DMS 273 (cell line): ENCODE data around the gene DLEC1.
"Not testable (repeated sequence)": the region's sequence is repeated elsewhere in the genome, so short reads cannot be mapped to it uniquely, and the experiment has no call there.

Source experiments
- DNase-seq: peaks from one replicate; lab custom pipeline; 2025; ENCODE audit not compliant: unreplicated experiment; lab: John Stamatoyannopoulos, UW

DLEC1 gene

DNA sequence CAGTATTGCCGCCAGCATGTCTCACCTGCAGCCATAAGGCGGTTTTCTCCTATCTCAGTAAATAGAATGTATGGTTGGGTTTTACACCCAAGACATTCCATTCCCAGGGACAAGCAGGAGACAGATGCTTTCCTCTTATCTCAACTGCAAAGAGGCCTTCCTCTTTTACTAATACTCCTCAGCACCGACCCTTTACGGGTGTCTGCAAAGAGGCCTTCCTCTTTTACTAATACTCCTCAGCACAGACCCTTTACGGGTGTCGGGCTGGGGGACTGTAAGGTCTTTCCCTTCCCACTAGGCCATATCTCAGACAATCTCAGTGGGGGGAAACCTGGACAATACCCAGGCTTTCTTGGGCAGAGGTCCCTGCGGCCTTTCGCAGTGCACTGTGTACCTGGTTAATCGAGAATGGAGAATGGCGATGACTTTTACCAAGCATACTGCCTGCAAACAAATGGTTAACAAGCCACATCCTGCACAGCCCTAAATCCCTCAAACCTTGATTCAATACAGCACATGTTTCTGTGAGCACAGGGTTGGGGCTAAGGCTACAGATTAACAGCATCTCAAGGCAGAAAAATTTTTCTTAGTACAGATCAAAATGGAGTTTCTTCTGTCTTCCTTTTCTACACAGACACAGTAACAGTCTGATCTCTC lies 96.7 kb downstream of the DLEC1 start:
- DNase-seq: not testable (repeated sequence)

- DNase-seq: peak; percentile 56
These were observed 97.4 kb downstream of the DLEC1 start for GRCh38 chr3:38136393-38136776.

DNA sequence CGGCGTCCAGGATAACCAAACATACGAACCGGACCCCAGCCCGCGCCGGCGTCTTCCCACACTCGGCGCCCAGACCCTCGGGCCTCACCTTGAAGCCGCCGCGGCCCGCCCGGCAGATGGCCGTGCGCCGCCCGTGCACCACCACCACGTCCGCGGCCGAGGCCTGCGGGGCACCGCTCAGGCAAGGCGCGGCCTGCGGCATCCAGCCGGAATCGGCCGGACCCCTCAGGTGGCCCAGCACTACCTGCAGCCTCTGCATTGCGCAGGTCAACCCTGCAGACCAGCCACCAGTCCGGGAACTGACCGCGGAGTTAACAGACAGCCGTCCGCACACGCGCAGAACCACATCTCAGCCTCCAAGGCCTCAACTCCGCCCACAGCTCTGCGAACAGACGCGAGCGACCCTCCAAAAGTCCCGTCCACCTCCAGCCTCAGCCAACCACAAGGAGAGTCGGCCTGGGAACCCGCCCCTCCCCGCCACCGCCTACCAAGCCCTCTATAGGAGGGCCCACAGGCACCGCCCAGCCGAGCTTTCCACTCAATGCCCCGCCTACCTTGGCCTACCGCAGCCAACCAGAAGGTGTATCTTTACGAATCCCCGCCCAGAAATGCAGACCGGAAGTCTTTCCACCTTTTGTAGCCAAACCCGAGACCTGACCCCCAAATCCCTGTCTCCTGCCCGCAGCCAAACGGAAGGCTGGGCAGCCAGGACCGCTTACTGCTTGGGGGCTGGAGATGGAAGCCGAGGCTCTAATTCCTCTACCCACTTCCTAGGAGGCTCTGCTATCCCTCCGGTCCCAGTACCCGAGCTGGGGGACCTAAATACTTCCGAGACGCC lies 98.0 kb downstream of the DLEC1 start, which contains the start of gene ACAA1:
Gene ACAA1, minus strand, starts transcription at position 351 of the 838 bp plus-strand sequence. Its CDS starts 92 bp downstream, at position 259.
- DNase-seq: peak; percentile 98

DNA sequence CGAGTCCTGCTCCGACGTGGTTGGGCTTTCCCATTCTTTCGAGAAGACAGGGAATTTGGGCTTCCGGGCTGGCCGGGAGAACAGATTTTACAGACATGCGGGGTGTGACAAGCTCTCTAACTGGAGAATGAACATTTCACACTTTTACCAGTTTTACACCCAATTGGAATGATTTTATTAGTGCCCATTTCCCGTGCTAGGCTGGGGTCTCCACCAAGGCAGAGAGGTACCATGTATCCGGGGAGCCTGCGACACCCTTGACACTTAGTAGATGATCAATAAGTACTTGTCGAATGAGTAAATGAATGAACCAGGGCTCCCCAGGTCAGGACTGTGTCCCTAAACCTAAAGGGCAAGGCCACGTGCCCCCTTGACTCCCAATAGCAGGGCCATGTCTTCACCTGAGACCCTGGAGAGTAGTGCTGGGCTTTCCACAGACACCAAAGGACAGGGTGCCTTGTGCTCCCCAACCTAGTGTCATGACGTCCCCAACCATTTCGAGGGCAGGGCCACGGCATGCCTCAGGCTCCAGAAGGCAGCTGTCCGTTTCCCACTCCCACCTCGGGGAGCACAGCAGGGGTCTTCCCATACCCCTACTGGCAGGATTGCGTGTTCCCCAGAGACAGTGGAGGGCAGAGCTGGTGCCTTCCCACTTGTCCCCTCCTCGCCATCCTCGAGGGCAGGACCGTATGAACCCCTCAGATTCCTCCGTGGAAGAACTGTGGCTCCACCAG lies 98.8 kb downstream of the DLEC1 start:
- DNase-seq: no peak

DNA sequence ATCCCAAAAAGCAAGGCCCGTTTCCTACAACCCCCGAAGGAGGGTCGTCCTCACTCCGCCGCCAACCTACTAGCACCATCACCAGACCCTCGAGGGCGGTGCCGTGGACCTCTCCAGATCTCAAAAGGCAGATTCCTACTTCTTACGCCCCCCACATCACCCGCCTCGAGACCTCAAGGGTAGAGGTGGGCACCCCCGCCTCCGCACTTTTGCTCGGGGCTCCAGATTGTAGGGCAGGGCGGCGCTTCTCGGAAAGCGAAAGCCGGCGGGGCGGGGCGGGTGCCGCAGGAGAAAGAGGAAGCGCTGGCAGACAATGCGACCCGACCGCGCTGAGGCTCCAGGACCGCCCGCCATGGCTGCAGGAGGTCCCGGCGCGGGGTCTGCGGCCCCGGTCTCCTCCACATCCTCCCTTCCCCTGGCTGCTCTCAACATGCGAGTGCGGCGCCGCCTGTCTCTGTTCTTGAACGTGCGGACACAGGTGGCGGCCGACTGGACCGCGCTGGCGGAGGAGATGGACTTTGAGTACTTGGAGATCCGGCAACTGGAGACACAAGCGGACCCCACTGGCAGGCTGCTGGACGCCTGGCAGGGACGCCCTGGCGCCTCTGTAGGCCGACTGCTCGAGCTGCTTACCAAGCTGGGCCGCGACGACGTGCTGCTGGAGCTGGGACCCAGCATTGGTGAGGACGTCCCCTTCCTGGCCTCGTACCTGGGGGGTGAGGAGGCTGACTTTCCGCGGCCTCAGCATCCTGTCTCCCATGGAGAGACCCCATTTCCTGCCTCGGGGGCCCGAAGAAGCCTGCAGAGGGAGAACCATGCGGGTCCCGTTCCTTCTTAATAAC lies 99.6 kb downstream of the DLEC1 start, which contains the start of gene MYD88:
Gene MYD88, plus strand, starts transcription at position 313 of the 842 bp plus-strand sequence. Its CDS starts 40 bp downstream, at position 353.
- DNase-seq: peak; percentile 78

- no peak for DNase-seq
These were observed 100.2 kb downstream of the DLEC1 start for GRCh38 chr3:38139191-38139590.

GRCh38 chr3:38139652-38140051 lies 100.6 kb downstream of the DLEC1 start:
- DNase-seq: no peak

DNA sequence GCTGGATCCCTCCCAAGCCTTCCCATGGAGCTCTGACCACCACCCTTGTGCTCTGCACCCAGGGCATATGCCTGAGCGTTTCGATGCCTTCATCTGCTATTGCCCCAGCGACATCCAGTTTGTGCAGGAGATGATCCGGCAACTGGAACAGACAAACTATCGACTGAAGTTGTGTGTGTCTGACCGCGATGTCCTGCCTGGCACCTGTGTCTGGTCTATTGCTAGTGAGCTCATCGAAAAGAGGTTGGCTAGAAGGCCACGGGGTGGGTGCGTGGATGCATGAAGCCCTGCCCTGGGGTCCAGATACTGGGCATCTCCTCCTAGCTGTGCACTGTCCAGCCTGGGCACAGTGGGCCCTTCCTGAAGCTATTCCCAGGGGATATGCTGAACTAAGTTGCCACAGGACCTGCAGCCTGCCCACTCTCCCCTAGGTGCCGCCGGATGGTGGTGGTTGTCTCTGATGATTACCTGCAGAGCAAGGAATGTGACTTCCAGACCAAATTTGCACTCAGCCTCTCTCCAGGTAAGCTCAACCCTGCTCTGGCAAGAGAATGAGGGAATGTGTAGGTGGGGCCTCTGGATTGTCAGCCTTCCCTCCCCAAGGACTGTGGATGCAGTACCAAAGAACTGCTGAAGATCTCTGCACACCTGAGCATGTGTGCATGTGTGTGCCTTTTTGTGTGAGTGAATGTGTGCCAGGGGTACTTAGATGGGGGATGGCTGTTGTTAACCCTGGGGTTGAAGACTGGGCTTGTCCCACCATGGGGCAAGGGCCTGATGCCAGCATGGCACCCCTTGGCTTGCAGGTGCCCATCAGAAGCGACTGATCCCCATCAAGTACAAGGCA lies 101.5 kb downstream of the DLEC1 start:
- DNase-seq: no peak

DNA sequence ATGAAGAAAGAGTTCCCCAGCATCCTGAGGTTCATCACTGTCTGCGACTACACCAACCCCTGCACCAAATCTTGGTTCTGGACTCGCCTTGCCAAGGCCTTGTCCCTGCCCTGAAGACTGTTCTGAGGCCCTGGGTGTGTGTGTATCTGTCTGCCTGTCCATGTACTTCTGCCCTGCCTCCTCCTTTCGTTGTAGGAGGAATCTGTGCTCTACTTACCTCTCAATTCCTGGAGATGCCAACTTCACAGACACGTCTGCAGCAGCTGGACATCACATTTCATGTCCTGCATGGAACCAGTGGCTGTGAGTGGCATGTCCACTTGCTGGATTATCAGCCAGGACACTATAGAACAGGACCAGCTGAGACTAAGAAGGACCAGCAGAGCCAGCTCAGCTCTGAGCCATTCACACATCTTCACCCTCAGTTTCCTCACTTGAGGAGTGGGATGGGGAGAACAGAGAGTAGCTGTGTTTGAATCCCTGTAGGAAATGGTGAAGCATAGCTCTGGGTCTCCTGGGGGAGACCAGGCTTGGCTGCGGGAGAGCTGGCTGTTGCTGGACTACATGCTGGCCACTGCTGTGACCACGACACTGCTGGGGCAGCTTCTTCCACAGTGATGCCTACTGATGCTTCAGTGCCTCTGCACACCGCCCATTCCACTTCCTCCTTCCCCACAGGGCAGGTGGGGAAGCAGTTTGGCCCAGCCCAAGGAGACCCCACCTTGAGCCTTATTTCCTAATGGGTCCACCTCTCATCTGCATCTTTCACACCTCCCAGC lies 102.4 kb downstream of the DLEC1 start:
- DNase-seq: no peak

DNA sequence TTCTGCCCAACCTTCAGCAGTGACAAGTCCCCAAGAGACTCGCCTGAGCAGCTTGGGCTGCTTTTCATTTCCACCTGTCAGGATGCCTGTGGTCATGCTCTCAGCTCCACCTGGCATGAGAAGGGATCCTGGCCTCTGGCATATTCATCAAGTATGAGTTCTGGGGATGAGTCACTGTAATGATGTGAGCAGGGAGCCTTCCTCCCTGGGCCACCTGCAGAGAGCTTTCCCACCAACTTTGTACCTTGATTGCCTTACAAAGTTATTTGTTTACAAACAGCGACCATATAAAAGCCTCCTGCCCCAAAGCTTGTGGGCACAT lies 102.9 kb downstream of the DLEC1 start:
- DNase-seq: no peak

DNA sequence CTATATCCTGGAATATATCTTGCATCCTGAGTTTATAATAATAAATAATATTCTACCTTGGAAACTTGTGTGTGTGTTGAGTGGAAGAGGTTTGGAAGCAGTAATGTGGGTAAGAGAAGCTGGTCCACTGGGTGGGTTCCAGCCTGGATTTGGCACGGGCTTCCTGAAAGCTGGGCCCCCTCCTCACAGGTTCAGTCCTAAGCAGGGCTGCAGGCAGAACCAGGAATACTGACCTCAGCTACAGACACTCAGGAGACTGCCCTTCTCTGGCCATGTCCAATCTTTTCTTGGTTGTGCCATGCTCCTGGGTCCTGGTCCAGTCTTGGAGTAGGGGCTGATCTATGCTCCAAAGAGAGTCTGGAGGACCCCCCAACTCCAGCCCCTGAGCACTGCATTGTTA lies 104.0 kb downstream of the DLEC1 start:
- no peak for DNase-seq

DNA sequence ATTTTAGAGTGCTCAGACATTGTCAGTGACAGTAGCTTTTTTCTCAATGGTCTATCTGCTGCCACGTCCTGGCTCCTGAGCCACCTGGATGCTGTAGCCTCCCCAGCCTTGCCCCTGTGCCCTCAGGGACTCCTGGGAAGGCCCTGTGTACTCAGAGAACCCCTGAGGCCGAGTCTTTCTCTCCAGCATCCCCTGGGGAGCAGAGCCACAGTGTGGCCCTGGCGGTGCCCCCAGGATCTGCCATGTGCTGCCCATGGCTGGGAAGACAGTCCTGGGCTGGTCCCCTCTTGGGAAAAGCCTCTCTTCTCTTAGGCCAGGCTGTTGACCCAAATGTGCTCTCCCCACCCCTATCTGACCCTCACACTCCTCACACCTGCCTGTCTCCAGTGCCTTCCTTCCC lies 104.5 kb downstream of the DLEC1 start:
- no peak for DNase-seq

GRCh38 chr3:38146504-38146903 lies 107.5 kb downstream of the DLEC1 start:
- DNase-seq: no peak

- no peak for DNase-seq
These were observed 108.4 kb downstream of the DLEC1 start for GRCh38 chr3:38147421-38147820.

DNA sequence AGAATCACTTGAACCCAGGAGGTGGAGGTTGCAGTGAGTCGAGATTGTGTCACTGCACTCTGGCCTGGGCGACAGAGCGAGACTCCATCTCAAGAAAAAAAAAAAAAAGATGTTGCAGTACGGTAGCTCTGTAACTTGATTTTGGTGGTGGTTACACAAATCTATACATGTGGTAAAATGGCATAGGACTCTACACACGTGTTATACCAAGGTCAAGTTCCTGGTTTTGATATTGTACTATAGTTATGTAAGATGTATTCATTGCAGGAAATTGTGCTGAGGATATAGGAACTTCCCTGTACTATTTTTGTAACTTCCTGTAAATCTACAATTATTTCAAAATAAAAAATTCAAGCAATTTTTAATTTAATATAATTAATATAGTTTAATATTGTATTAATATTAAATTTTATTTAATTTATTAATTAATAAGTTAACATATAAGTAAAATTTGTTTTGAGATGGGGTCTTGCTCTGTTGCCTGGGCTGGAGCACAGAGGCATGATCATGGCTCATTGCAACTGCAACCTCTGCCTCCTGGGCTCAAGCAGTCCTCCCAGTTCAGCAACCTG lies 109.4 kb downstream of the DLEC1 start:
- DNase-seq: no peak

DNA sequence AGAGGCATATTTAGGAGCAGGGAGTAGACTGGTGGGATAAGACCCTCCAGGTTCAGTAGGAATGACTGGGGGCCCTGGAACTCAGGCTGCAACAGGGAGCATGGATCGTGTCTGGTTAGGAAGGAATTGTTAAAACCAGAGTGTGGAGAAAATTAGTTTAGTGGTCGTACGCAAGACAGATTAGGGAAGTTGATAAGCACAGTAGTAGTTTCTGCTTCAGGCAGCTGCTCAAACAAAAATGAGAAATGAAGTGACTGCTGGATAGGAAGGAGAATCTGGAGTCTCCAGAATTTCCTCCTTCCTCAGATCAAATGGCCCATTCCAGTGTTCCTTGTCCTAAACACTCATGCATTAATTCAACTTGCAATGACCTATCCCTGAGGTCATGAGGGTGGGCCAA lies 110.7 kb downstream of the DLEC1 start:
- DNase-seq: no peak

- no peak for DNase-seq
These were observed 111.9 kb downstream of the DLEC1 start for GRCh38 chr3:38150780-38151528.

DNA sequence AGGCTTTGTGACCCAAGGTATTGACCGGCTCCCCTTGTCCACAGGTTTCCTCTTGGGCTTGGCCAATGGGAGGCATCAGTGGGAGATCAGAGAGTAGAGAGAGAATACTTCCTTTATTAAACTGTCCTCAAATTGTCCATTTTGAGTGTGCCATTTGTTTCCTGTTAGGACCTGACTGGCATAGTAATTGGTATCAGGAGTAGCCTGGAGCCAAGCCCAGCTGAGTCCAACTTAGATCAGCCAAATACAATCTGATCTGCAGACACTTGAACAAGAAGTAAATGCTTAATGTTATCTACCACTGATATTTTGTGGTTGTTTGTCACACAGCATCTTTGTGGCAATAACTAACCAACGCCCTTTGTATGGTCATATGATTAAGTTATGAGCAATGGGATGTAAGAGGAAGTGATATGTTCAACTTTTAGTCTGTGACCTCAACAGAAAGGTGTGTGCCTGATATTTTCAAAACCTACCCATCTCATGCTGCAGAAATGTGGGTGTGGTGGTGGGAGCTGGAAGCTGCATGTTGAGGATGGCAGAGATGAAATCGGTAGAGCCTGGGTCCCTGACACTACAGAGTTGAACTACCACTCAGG lies 112.8 kb downstream of the DLEC1 start:
- no peak for DNase-seq
